ENCODE measurements around the gene TNS1.
"Not testable (repeated sequence)": the region's sequence is repeated elsewhere in the genome, so short reads cannot be mapped to it uniquely, and the experiment has no call there.

TNS1 gene

DNA sequence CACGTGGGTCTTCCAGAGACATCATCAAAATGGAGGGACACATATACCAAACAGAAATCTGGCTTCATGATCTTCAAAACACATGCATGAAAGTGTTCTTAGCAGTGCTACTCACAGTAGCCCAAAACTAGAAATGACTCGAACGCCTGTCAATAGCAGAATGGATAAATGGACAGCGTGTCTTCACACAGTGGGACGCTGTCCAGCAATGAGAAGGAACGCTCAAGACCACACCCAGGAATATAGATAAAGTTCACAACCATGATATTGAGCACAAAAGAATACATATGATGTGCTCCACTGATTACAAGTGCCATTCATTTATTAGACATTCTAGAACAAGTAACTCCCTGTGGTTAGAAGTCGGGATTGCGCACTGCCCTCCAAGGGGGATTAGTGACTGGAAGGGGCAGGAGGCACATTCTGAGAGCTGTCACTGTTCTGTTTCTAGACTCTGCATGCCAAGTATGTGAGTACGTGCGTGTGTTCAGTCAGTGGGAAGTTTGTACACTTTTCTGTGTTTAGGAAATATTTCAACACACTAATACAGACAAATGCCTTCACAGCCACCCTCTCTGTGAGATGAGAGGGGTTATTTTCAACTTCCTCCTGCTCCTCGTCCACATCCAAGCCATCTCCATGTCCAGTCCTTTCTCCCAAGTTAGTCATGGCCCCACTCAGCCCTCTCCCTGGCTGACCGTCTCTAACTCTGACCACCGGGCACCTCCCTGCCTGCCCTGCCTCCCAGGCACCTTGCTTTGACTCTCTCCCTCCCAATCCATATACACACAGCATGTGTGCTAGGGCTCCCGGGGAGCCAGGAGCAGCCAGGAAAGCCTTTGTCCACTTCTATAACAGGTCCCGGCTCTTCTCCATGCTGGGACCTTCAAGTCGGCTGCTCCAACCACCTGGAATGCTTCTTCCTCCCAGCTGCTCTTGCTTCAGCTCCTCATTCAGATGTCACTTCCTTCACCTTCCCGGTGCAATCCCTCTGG is 26.9 kb upstream of the TNS1 start:
- no peak for DNase-seq (ENCODE audit: low read depth)

DNA sequence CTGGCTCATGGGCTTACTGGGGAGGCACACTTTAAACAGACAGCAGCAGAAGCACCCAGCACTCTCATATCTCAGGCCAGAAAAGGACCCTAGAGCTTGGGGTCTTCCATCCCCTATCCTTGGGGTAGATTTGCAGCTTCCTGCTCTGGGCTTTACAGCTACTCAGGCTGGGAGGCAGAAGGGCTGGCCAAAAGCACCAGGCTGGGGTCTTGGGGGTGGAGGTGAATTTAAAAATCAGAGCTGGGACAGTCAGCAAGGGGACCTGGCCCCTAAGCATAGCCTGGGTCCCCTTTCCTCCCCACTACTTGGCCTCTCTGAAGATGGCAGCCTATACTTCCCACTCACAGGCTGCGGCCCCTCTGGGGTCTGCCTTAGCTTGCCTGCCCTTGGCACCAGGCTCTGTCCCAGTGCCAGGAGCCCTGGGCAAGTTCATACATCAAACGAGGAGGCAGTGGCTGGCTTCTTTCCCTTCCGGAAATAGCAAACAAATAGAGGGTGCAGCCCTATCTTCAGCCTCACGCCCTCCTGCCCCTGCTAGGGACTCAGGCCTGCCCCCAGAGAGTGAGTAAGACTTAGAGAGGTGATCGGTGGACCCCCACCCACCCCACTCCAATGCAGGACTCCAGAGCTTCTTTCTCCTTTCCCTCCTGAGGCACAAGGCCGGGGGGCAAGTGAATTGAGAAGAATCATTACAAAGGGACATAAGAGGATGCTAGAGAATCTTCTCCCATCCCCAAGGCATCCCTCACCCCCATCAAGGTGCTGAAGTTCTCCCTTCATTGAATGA is 26.0 kb upstream of the TNS1 start:
- DNase-seq (ENCODE audit: low read depth): no peak

DNA sequence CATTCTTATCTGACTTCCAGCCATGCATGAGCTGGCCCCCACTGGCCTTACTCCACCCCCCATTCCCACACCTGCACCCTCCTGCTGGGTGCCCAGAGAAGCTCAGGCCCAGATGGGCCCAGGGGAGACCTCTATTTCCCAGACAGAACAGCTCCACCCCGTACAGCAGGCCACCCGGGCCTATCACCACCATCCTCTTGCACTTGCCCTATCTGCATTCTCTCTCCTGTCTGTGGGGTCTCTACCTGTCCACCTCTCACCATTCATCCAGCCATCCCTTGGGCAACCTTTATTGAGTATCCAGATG is 25.3 kb upstream of the TNS1 start:
- no peak for DNase-seq (ENCODE audit: low read depth)

DNA sequence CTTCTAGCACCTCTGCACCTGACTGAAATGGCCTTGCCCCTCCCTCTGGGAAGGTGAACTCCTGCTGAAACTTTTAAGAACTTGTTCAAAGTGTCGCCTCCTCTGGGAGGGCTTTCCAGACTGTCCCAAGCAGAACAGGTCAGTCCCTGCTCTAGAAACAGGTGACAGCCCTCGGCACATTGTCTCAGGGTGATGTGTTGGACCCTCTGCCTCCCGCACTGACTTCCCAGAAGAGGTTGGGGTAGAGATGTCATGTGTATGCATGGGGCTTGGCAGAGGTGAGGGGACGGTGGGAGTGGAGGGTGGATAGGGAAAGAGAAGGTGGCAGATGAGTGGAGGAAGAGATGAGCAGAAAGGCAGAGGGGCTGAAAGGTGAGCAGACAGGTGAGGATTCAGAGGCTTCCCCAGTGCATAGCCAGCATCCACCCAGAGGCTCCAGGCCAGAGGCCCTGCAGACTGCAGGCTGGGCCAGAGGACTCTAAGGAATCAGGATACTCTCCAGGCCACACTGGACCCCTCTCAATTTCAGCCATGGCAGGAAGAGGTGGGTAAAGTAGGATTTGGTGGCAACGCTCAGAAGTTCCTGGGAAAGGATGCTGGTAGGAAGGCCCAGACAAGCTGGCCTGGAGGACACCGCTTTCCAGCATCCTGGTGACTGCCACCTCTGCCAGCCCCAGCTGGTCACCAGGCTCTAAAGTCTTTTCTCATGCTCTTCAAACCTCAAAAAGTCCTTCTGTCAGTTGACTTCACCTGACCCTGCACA is 24.8 kb upstream of the TNS1 start:
- DNase-seq (ENCODE audit: low read depth): no peak

DNA sequence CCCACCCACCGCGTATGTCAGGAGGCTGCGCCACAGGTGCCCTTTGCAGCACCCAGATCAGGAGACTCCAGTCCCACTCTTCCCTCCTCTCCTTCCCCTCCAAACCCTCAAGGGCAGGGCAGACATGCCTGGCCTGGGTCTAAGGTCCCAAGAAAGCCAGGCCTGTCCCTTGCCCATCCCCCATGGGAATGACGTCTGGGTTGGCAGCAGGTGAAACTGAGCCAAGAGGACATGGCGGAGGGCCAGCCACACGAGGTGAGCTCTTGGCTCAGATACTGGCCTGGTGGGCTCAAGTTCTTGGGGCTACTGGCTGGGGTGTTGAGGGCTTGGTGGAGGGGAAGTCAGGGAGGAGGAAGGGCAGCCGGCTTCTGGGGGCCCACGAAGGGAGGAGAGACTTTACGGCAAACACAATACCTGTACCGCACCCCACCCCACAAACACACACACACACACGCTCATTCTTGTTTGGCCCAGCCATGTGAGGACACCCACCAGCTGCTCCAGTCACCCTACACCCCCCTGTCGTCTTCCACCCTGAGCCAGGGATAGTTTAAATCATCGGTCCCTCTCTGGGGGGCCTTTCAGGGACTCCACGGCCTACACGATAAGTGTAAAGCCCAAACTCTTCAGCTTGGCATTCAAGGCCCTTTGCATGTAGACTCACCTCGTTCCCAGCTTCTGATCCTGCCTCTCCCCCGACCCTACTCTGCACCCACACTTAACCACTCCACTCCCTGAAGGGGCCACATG is 24.1 kb upstream of the TNS1 start:
- DNase-seq (ENCODE audit: low read depth): no peak

DNA sequence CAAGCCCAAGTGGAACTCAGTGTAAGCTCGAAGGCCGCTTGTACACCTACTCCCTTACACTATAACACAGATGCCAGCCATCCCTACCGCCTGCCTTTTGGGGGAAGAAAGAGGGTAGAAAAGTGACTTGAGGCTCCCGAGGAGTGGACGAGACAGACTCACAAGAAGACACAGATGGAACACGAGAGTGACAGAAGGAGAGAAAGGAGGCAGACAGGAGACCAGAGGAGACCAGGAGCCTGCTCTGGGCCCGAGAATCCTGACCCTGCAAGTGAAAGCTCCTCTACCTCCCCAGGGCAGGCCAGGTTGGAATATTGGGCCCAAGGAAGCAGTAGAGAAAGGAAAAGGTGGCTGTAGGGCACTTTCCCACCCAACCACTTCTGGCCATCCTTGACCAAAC is 23.4 kb upstream of the TNS1 start:
- DNase-seq (ENCODE audit: low read depth): no peak

DNA sequence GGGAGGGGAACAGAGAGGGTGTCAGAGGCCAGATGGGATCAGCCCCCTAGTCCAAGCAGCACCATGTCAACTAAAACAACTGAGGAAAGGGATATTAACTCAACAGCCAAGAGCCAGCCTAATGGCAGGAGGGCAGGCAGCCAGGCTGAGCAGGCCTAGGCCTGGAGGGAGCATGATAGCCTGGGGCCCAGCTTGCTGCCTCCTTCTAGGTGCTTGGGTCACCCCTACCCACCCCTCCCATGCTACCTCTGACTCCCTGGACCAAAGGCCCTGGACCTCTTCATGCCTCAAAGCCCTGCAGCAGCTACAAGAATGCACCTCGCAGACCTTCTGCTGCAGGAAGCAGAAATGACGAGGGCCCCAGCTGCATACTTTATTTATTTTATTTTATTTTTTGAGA is 22.1 kb upstream of the TNS1 start:
- no peak for DNase-seq (ENCODE audit: low read depth)

DNA sequence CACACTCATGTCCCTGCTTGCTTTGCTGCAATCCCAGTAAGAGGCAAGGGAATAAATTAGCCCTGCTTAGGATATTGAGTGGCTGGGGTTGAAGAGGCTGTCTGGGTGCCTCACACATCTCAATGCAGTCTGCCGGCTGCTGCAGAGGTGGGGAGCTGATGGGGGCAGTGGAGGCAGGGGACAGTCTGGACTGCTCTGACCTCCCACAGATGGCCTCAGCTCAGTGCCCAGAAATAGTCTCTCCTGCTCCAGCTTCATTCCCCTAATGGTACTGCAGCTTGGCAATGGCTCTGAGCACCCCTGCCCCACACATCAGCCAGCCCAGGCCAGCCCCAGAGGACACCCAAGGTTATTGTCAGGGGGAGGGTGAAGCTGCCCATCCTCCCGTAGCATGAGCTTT is 21.5 kb upstream of the TNS1 start:
- DNase-seq (ENCODE audit: low read depth): no peak

DNA sequence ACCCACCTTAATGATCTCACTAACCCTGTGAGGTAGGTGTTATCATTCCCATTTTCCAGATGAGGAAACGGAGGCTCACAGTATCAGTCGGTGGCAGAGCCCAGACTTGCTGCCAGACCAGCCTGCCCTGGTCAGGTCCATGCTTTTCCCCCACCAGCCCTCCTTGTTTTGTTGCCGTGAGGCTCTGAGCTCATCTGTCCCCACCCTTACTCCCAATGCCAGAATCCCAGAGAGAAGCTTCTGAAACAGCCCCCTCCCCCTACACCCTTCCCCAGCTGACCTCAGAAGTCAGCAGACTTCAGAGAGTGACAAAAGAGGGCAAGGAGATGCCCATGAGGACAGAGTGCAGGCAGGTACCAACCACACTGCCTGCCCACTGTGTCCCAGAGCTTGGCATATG is 20.8 kb upstream of the TNS1 start:
- DNase-seq (ENCODE audit: low read depth): no peak

DNA sequence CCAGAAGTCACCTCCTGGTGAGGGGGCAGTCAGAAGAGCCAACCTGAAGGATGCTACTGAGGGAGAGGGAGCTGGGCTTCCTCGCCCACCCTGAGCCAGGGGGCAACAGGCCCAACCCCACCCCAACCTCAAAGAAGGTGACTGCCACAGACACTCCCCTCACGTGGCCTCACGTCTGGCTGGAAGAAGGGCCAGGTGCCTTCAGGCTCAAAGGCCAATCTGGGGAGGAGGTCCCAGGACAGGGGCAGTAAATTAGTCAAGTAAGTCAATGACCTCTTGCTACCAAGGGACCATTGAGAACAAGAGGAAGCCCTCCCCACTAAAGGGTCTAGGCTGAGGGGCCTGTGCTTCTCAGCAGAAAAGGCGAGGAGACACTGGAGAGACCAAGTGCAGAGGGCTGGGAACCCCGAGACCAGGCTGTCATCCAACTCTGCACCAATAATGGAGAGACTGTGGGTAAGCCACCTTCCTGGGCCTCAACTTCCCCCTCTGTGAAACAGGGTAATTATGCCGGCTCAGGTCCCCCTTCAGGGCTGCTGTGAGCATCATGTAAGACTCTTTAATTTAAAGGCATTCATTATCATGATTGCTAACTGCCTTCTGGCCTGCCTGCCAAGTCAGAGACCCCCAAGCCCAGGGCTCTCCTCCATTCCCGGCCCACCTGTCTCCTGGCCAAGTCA is 20.2 kb upstream of the TNS1 start:
- DNase-seq (ENCODE audit: low read depth): no peak

DNA sequence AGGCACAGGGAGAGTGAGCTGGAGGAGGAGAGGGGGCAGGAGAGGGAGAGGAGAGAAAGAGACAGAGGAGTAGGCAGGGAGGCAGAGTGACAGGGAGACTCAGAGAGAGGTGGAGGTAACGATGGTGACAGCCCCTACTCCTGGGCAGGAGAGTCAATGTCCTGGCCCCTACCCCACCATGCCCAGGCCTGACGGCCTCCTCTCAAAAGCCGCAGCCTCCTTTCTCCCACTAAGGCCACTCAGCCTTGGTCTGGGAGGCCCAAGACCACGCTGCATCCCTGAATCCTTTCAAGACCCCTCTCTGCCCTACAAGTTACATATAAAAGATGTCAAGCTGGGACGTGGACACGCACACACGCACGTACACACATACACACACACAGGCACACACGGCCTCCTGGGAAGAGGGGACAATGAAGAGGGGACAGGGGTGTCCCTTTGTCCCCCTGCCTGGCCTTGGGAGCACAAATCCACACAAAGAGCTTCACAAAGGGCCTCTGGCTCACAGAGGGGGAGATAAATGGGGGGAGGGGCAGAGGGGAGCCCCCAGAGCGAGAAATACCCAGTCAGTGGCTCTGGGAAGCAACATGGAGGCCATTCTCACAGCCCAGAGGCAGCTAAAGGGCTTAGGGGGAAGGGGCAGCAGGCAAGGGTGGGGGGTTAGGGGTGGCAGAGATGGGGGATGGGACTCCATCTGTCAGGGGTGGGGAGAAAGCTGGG is 19.5 kb upstream of the TNS1 start:
- no peak for DNase-seq (ENCODE audit: low read depth)

DNA sequence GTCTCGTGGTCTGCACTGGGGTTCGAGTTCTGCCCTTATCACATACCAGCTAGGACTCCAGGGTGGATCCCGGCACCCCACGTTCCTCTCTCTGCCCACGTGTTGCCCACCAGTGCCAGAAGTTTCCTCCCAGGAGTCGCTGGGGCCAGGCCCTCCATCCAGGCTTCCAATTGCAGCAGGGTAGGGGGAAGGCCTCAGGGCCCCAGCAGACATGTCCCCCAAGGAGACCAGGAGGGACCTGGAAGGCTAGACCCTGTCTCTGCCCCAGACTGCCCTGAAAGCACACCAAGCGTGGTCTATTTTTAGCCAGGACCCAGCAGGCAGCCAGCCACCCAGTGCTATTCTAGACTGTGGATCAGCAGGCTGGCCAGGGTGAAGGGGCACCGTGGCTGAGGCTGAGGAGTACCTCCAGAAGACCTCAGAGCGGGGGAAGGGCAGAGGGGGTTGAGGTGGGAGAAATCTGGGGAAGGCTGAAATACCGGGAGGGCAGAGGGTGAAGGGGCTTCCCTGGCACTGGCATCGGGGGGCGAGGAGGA is 18.8 kb upstream of the TNS1 start:
- no peak for DNase-seq (ENCODE audit: low read depth)

DNA sequence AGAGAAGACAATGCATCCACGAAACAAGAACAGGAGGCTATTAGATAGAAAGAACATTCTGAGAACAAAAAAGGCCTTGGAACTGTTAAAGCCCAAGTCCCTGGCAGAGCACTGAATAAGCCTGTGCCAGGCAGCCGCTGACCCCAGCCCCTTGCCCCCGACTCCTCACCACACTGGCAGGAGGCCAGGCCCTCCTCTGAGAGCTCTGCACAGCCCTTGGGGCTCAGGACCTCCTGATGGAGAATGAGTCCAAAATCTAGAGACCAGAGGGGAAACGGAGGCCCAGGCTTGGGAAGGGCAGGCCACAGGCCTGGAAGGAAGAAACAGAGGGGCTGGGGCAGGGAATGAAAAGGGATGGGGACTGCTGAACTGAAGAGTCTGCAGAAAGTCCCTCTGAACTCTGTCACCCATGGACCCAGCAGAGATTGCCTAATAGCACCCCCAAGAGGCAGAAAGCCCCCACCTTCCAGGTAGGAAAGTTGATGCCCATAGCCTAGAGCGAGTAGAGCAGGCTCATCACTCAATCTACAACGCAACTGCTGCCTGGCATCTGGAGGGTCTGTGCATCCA is 18.3 kb upstream of the TNS1 start:
- no peak for DNase-seq (ENCODE audit: low read depth)

DNA sequence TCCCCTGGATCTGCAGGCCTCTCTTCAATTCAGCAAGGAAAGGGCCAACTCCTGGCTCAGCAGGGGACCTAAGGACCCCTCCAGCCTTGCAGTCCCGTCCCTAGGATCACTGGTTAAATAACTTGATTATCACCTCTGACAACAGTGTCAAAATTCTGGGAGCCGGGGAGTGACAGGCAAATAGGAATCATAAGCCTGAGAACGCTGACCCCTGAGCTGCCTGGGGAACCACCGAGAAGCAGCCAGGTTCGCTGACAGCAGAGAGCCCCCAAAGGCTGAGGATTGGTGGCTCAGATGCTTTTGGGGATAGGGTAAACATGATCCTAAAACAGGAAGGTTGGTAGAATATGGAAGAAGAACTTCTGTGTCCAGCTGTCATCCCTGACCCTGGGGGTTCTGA is 17.5 kb upstream of the TNS1 start:
- DNase-seq (ENCODE audit: low read depth): no peak

DNA sequence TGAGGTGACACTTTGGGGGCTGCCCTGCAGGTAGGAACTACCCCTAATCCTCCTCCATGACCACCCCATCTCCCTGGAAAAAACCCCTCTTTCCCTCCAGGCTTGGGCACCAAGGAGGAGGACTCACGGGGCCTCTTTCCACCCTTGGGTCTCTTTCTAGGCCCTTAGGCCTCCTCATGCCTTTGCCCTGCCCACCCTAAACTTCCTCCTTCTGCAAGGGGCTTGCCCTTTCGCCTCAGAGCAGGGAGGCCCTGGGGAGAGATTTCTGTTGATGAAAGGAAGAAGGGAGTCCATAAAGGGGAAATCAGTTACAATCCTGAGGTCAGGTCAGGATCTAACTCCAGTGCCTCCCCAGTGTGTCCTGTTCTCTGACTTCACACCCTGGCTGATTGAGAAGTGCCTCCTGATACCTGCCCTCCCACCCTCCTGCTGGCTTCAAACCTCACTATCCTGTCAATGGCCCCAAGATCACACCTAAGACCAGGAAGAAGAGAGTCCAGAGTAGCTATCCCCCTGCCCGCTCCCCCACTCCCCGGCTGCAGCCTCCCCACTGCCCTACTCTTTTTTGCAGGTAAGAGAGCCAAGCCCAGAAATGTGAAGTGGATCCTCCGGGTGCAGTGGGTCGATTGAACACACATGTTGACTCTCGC is 16.7 kb upstream of the TNS1 start:
- DNase-seq (ENCODE audit: low read depth): no peak

DNA sequence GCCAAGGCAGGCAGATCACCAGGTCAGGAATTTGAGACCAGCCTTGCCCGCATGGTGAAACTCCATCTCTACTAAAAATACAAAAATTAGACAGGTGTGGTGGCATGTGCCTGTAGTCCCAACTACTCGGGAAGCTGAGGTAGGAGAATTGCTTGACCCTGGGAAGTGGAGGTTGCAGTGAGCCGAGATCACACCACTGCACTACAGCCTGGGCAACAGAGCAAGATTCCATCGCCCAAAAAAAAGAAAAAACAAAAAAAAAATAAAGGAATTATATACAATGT is 16.0 kb upstream of the TNS1 start:
- DNase-seq (ENCODE audit: low read depth): not testable (repeated sequence)

DNA sequence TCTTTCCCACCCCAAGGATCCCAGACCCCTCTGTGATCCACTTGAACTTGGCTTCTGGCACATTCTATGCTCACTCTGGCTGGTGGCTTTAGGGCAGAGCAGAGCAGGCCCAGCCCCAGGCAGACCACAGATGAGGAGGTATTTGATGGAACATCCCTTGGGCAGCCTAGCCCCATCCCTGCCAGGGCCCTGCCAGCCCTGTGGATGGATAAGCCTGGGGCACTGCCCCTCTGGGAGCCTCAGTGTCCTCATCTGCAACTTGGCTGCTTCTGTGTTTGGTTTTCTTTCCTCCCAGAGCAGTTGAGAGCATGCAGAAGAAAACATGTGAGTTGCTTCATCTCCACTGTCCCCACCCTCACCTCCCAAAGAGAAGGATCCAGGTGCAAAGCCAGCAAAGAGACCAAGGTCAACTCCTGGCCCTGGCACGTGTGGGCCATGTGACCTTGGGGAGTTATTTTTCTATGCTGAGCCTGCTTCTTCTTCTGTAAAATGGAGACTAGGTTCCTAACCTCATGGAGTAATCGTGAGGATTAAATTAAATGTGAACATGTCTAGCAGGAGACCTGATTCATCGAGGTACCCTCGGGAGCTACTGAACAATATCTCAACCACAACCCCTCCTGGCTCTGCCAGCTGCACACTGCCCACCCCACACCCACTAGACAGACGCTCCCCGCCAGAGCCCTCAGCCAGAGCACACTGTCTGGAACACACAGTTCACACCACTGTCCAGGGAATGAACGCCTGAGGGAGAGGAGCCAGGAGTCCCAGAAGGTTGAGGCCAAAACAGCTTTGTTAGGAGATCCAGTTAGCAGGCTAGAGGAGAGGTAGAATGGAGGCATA is 14.6 kb upstream of the TNS1 start:
- no peak for DNase-seq (ENCODE audit: low read depth)

DNA sequence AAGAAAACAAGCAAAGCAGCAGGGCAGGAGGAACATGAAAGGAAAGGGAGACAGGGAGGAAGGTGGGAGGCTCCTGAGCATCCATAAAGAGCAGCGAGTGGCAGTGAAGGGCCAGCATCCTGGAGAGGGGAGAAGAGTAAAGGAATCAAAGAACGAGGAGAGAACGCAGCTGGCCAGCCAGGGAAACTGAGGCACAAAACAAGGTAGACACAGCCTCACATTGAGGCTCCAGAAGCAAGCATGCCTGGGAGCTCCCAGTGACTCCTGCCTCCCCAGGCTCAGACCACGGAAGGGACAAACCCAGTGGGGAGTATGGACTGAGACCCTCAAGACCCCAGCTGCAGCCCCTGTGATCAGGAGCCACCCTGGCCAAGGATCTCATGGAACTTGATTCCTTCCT is 14.0 kb upstream of the TNS1 start:
- no peak for DNase-seq (ENCODE audit: low read depth)

All from T-helper 22 cell (primary cell).